ENCODE measurements around the gene CCDC71L.

DNA sequence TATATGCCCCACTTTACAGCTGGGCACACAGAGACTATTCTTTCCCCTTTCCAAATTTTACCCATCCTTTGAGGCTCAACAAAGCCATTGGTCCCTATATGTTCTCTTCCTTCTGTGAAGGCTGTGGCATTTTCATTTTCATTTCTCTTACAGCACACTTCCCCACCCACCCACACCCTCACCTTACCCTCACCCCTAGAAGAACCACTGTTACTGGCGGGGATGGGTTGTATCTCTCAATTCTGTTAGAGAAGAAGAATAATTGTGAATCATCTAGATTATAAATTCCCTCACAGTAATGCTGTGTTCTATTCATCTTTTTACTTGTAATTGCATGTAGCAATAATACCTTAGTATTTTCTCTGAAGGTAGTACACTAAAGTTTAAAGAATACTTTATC, 10.2 kb upstream of the CCDC71L start:
- TF ChIP-seq, protein P1, sequence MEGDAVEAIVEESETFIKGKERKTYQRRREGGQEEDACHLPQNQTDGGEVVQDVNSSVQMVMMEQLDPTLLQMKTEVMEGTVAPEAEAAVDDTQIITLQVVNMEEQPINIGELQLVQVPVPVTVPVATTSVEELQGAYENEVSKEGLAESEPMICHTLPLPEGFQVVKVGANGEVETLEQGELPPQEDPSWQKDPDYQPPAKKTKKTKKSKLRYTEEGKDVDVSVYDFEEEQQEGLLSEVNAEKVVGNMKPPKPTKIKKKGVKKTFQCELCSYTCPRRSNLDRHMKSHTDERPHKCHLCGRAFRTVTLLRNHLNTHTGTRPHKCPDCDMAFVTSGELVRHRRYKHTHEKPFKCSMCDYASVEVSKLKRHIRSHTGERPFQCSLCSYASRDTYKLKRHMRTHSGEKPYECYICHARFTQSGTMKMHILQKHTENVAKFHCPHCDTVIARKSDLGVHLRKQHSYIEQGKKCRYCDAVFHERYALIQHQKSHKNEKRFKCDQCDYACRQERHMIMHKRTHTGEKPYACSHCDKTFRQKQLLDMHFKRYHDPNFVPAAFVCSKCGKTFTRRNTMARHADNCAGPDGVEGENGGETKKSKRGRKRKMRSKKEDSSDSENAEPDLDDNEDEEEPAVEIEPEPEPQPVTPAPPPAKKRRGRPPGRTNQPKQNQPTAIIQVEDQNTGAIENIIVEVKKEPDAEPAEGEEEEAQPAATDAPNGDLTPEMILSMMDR (conservative IDR thresholded peaks at IDR 0.05; ENCODE audit: low read depth, low read length) = no peak
- TF ChIP-seq RFX5 (IDR thresholded peaks at IDR 0.05; ENCODE audit: low read depth, low read length) = no peak
- TF ChIP-seq, protein P2, sequence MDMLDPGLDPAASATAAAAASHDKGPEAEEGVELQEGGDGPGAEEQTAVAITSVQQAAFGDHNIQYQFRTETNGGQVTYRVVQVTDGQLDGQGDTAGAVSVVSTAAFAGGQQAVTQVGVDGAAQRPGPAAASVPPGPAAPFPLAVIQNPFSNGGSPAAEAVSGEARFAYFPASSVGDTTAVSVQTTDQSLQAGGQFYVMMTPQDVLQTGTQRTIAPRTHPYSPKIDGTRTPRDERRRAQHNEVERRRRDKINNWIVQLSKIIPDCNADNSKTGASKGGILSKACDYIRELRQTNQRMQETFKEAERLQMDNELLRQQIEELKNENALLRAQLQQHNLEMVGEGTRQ (IDR thresholded peaks at IDR 0.05; ENCODE audit: low read depth, low read length) = no peak
- no peak for TF ChIP-seq POLR2A (IDR thresholded peaks at IDR 0.05; ENCODE audit: low read depth, low read length)
- no peak for TF ChIP-seq BHLHE40 (IDR thresholded peaks at IDR 0.05; ENCODE audit: low read depth, low read length)
- TF ChIP-seq CEBPB (IDR thresholded peaks at IDR 0.05; ENCODE audit: low read depth, low read length) = no peak
- no peak for TF ChIP-seq RCOR1 (IDR thresholded peaks at IDR 0.05; ENCODE audit: insufficient replicate concordance, low read length)
- no peak for TF ChIP-seq SMC3 (IDR thresholded peaks at IDR 0.05; ENCODE audit: low read depth, low read length)
- TF ChIP-seq RAD21 (IDR thresholded peaks at IDR 0.05; ENCODE audit: low read length) = no peak
- TF ChIP-seq CHD1 (IDR thresholded peaks at IDR 0.05; ENCODE audit: low read depth, low read length) = no peak
- TF ChIP-seq MXI1 (IDR thresholded peaks at IDR 0.05; ENCODE audit: borderline replicate concordance, low read depth, low read length) = no peak
- TF ChIP-seq, protein P3, sequence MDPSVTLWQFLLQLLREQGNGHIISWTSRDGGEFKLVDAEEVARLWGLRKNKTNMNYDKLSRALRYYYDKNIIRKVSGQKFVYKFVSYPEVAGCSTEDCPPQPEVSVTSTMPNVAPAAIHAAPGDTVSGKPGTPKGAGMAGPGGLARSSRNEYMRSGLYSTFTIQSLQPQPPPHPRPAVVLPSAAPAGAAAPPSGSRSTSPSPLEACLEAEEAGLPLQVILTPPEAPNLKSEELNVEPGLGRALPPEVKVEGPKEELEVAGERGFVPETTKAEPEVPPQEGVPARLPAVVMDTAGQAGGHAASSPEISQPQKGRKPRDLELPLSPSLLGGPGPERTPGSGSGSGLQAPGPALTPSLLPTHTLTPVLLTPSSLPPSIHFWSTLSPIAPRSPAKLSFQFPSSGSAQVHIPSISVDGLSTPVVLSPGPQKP (IDR thresholded peaks at IDR 0.05; ENCODE audit: borderline replicate concordance, low read depth, low read length) = no peak
- TF ChIP-seq MAZ (IDR thresholded peaks at IDR 0.05; ENCODE audit: borderline replicate concordance, low read depth, low read length) = no peak
- no peak for TF ChIP-seq MAFK (IDR thresholded peaks at IDR 0.05; ENCODE audit: low read depth, low read length)

Data from IMR-90 (cell line).